ENCODE measurements around the gene GSG1L. TPM values are rescaled to one million over a fixed set of nuclear protein-coding genes. Genes with fewer than 3 reads are reported as not detected.

The GSG1L gene
- total and polyA plus RNA-seq, 9 of the 15 experiments (the other 6 are each of a cell fraction or from before 2014, with no cell fraction given), result not detected

DNA sequence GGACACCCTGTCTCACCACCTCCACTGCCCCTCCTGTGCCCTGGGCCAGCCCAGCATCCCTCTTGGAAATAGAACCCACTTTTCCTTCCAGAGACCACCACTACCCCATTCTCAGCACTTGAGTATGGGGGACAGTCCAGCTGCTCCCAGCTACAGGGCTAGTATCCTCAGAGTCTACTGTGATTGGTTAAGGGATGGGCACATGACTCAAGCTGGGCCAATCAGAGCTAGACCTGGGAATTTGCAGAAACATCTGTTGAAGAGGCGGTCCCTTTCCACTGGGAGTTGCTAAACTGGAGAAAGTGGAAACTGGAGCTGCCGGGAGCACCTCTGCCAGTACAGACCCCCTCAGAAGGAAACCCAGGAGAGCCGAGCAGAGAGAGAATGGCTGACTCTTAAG, 156.6 kb downstream of the GSG1L start:
- 10% methylated on average over 3 of the region's 3 CpGs for WGBS (ENCODE audit: insufficient coverage, low coverage, missing lambda C conversion rate)
- BruUV-seq (replicated peaks), result no TSS peak
- H3K27ac ChIP-seq (ENCODE audit: extremely low read depth, low read depth, low read length), result no peak overlapping the region
- ATAC-seq, result peak; percentile 79
- no peak overlapping the region for H2AFZ ChIP-seq (ENCODE audit: low read depth, low read length)
- H3K4me1 ChIP-seq (replicated peaks in 1 of 2; ENCODE audit: control insufficient read depth in 2 of 2, insufficient read depth in 2 of 2, low read length in 2 of 2), result no peaks in the 10 kb centered on the region
- no peaks in the 10 kb centered on the region for H3K79me2 ChIP-seq (ENCODE audit: control insufficient read depth, insufficient read depth, low read length)
- H3K36me3 ChIP-seq (ENCODE audit: control insufficient read depth, insufficient read depth, low read length), result no peaks in the 10 kb centered on the region
- peaks cover 8 to 25% of the 10 kb centered on the region in 2 experiments for H3K27me3 ChIP-seq (ENCODE audit: control insufficient read depth in 2 of 2, insufficient read depth in 2 of 2, low read length in 2 of 2)
- peak in 3 of 4 experiments; percentile 64 to 73 (median 67) for DNase-seq (ENCODE audit: extremely low read depth in 1 of 4, low spot score in 3 of 4)
- in situ Hi-C loops (cut with MboI) (no loop called here), intact Hi-C loops (cut with micrococcal nuclease) (no loop called here)
- H3K4me3 ChIP-seq, result no peak overlapping the region
- no peak overlapping the region for H3K9ac ChIP-seq (ENCODE audit: insufficient read depth in 1 of 2, low read depth in 2 of 2, low read length in 2 of 2)
- H3K9me1 ChIP-seq (ENCODE audit: control insufficient read depth, insufficient read depth, low read length), result no peaks in the 10 kb centered on the region
- no peak for FAIRE-seq
- no peaks in the 10 kb centered on the region for H4K20me1 ChIP-seq (replicated peaks; ENCODE audit: control insufficient read depth, insufficient read depth, low read length)
- ChIA-PET POLR2A (interaction anchor here (0.6 kb wide), 1 partner anchor 290 kb away, joined by 3 read pairs; no protein-coding TSS in a partner anchor), CTCF (ENCODE audit: low intra/inter-chr PET ratio) (no interaction called here)
- no peak overlapping the region for H3K4me2 ChIP-seq (ENCODE audit: insufficient read depth, low read length)
- no peaks in the 10 kb centered on the region for H3K9me3 ChIP-seq (replicated peaks; ENCODE audit: control insufficient read depth, insufficient read depth, low read depth, low read length)
- peak; percentile 26 for TF ChIP-seq RBM25 (IDR thresholded peaks at IDR 0.05; ENCODE audit: low read depth, low read length, severe bottlenecking)
- no peak for TF ChIP-seq HNRNPH1 (optimal IDR thresholded peaks at IDR 0.05; ENCODE audit: low read depth, low read length)
- TF ChIP-seq, protein P1, sequence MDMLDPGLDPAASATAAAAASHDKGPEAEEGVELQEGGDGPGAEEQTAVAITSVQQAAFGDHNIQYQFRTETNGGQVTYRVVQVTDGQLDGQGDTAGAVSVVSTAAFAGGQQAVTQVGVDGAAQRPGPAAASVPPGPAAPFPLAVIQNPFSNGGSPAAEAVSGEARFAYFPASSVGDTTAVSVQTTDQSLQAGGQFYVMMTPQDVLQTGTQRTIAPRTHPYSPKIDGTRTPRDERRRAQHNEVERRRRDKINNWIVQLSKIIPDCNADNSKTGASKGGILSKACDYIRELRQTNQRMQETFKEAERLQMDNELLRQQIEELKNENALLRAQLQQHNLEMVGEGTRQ (CRISPR knock-in tag; IDR thresholded peaks at IDR 0.05), result peak; percentile 93
- no peak for TF ChIP-seq CHD7 (IDR thresholded peaks at IDR 0.05; ENCODE audit: low read depth, low read length)
- no peak for TF ChIP-seq DIDO1 (tag; IDR thresholded peaks at IDR 0.05; ENCODE audit: low read depth)
- peak; percentile 80 for TF ChIP-seq RAD51 (IDR thresholded peaks at IDR 0.05; ENCODE audit: borderline replicate concordance, low read depth)
- TF ChIP-seq, protein P2, sequence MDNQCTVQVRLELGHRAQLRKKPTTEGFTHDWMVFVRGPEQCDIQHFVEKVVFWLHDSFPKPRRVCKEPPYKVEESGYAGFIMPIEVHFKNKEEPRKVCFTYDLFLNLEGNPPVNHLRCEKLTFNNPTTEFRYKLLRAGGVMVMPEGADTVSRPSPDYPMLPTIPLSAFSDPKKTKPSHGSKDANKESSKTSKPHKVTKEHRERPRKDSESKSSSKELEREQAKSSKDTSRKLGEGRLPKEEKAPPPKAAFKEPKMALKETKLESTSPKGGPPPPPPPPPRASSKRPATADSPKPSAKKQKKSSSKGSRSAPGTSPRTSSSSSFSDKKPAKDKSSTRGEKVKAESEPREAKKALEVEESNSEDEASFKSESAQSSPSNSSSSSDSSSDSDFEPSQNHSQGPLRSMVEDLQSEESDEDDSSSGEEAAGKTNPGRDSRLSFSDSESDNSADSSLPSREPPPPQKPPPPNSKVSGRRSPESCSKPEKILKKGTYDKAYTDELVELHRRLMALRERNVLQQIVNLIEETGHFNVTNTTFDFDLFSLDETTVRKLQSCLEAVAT (IDR thresholded peaks at IDR 0.05), result no peak
- peak; percentile 82 for TF ChIP-seq NFYB (IDR thresholded peaks at IDR 0.05; ENCODE audit: extremely low read depth, insufficient read length)
- TF ChIP-seq STAT5A (IDR thresholded peaks at IDR 0.05; ENCODE audit: borderline replicate concordance, low read length), result no peak

Measured in K562 (cell line).